ENCODE results near the gene PPP1R14D.

Gene PPP1R14D

DNA sequence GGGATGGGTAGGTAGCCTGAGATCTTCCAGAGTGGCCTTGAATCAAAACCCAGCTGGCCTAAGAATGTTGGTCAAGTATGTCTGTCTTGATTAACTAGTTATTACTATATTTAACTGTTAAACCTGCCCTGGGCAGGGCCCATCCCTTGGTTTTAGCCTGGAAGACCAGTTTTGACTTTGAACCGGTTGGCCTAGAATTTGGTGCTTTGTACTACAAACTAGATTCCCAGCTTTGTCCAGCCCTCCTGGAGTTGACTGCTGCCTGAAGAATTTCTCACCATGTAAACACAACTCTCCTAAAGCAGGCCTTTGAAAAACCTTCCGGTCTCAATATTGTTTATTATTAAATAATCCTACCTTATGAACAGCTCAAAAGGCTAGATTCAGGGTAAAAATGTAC lies 42.7 kb downstream of the PPP1R14D start:
- Histone ChIP-seq H3K27me3 (ENCODE audit: control insufficient read depth, insufficient read depth, low read length) (no peaks in the 10 kb centered on the region), H3K27ac (ENCODE audit: low read depth, low read length) (no peak overlapping the region), H3K4me3 (ENCODE audit: low read length) (no peak overlapping the region), H3K4me1 (ENCODE audit: control insufficient read depth, insufficient read depth, low read length) (no peaks in the 10 kb centered on the region), H3K36me3 (ENCODE audit: control insufficient read depth, insufficient read depth, low read length) (no peaks in the 10 kb centered on the region), H3K9ac (ENCODE audit: low read length) (no peak overlapping the region)

DNA sequence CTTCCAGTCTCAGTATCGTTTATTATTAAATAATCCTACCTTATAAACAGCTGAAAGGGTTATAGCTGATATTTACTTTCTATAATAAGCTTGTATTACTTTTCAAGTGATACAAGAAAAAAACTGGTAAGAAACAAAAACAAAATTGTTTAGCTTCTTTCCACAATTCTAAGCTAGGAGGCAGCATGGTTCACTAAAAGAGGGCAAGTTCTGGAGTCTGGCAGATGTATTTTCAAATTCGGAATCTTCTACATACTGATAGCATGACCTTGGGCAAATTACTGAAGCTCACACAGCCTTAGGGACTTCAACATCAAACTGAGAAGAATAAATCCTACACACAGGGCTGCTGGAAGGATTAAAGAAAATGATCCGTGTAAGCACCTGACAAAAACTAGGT lies 43.3 kb downstream of the PPP1R14D start:
- Histone ChIP-seq H3K4me1 (ENCODE audit: control insufficient read depth, insufficient read depth, low read length) (no peaks in the 10 kb centered on the region), H3K27me3 (ENCODE audit: control insufficient read depth, insufficient read depth, low read length) (no peaks in the 10 kb centered on the region), H3K36me3 (ENCODE audit: control insufficient read depth, insufficient read depth, low read length) (no peaks in the 10 kb centered on the region), H3K9ac (ENCODE audit: low read length) (no peak overlapping the region), H3K4me3 (ENCODE audit: low read length) (no peak overlapping the region), H3K27ac (ENCODE audit: low read depth, low read length) (no peak overlapping the region)

- Histone ChIP-seq H3K4me3 (ENCODE audit: low read length) (no peak overlapping the region), H3K36me3 (ENCODE audit: control insufficient read depth, insufficient read depth, low read length) (peaks cover 11% of the 10 kb centered on the region), H3K4me1 (ENCODE audit: control insufficient read depth, insufficient read depth, low read length) (no peaks in the 10 kb centered on the region), H3K27me3 (ENCODE audit: control insufficient read depth, insufficient read depth, low read length) (no peaks in the 10 kb centered on the region), H3K9ac (ENCODE audit: low read length) (no peak overlapping the region), H3K27ac (ENCODE audit: low read depth, low read length) (no peak overlapping the region)
Observed at GRCh38 chr15:40782609-40783227, 45.8 kb downstream of the PPP1R14D start.

GRCh38 chr15:40776537-40777141 lies 51.9 kb downstream of the PPP1R14D start:
- peaks cover 48% of the 10 kb centered on the region for H3K36me3 ChIP-seq (ENCODE audit: control insufficient read depth, insufficient read depth, low read length)
- H3K9ac ChIP-seq (ENCODE audit: low read length) = no peak overlapping the region
- H3K27ac ChIP-seq (ENCODE audit: low read depth, low read length) = no peak overlapping the region
- no peaks in the 10 kb centered on the region for H3K4me1 ChIP-seq (ENCODE audit: control insufficient read depth, insufficient read depth, low read length)
- H3K4me3 ChIP-seq (ENCODE audit: low read length) = no peak overlapping the region
- H3K27me3 ChIP-seq (ENCODE audit: control insufficient read depth, insufficient read depth, low read length) = no peaks in the 10 kb centered on the region

DNA sequence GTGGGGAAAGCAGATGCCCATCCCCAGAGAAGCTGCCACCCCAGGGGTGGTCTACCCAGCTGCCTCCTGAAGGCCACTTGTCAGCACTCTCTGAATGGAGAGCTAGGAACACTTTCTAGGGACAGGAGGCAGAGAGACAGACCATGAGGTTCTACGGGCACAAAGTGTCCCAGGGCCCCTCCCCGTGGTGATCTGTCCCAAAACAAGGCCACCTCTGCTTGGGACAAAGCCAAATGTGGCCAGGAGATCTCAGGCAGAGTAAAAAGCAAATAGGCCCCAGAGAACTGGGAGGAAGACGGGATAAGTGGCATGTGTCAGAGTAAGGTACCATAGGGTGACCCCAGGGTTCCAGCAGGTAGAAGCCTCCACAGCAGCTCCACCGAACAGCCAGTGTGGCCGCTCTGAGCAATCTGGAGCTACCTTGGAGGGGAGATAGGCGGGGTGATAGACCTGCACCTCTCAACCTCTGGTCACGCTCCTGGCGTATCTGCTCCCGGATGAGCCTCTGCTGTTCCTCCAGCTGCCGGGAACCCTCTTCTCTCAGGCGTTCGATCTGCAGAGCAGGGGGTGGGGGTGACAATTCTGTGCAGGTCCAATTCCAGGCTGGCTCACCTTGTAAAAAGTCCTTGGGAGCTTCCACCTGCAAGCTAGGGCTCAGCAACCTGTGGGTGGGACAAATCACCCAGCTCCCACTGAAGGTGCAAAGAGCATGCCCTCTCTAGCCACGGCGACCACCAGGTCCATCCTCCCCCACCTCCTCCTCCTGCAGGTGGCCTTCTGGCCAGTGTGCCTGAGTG lies 52.6 kb downstream of the PPP1R14D start:
- Histone ChIP-seq H3K9ac (ENCODE audit: low read length) (no peak overlapping the region), H3K36me3 (ENCODE audit: control insufficient read depth, insufficient read depth, low read length) (peaks cover 48% of the 10 kb centered on the region), H3K4me3 (ENCODE audit: low read length) (no peak overlapping the region), H3K27ac (ENCODE audit: low read depth, low read length) (no peak overlapping the region), H3K4me1 (ENCODE audit: control insufficient read depth, insufficient read depth, low read length) (no peaks in the 10 kb centered on the region), H3K27me3 (ENCODE audit: control insufficient read depth, insufficient read depth, low read length) (no peaks in the 10 kb centered on the region)

DNA sequence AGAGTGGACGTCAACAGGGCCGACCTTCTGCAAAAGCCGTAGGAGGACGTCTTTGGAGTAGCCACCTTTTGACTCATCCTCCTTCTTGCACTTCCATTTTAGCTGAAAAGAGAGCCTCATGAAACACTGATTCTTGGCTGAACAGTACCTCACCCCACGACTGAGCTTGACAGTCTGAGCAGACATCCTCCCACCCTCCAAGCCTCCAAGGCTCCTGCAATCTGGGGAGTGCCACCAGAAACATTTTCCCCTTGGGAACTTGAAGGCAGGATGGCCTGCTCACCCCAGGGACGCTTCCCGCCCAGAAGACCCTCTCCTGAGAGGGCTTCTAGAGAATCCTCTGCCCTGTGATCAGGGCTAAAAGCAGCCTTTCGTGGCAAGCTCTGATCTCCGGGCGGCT lies 53.5 kb downstream of the PPP1R14D start:
- Histone ChIP-seq H3K4me3 (ENCODE audit: low read length) (no peak overlapping the region), H3K27ac (ENCODE audit: low read depth, low read length) (no peak overlapping the region), H3K4me1 (ENCODE audit: control insufficient read depth, insufficient read depth, low read length) (no peaks in the 10 kb centered on the region), H3K27me3 (ENCODE audit: control insufficient read depth, insufficient read depth, low read length) (no peaks in the 10 kb centered on the region), H3K9ac (ENCODE audit: low read length) (no peak overlapping the region), H3K36me3 (ENCODE audit: control insufficient read depth, insufficient read depth, low read length) (peaks cover 48% of the 10 kb centered on the region)

DNA sequence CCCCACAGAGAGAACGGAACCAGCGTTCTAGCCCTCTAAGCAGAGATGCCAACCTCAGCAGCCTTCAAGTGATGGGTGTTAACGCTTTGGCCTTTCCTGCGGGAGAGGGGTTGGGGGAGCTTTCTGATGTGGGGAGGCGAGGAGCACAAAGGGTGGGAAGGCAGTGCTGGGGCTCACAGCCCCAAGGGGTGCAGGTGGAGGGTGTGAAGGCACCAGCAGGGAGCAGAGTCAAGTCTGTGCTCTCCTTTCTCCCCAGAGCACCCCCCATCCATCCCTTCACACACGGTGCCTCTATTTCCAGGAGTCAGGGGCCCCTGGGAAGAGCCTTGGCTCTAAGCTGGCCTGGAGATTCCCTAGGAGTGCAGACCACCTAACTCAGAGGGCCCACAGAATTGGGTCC lies 54.6 kb downstream of the PPP1R14D start:
- Histone ChIP-seq H3K4me3 (ENCODE audit: low read length) (no peak overlapping the region), H3K27me3 (ENCODE audit: control insufficient read depth, insufficient read depth, low read length) (no peaks in the 10 kb centered on the region), H3K4me1 (ENCODE audit: control insufficient read depth, insufficient read depth, low read length) (no peaks in the 10 kb centered on the region), H3K9ac (ENCODE audit: low read length) (no peak overlapping the region), H3K27ac (ENCODE audit: low read depth, low read length) (no peak overlapping the region), H3K36me3 (ENCODE audit: control insufficient read depth, insufficient read depth, low read length) (peaks cover 41% of the 10 kb centered on the region)

GRCh38 chr15:40773496-40773895 lies 55.0 kb downstream of the PPP1R14D start:
- Histone ChIP-seq H3K9ac (ENCODE audit: low read length) (no peak overlapping the region), H3K27ac (ENCODE audit: low read depth, low read length) (no peak overlapping the region), H3K4me3 (ENCODE audit: low read length) (no peak overlapping the region), H3K36me3 (ENCODE audit: control insufficient read depth, insufficient read depth, low read length) (peaks cover 37% of the 10 kb centered on the region), H3K4me1 (ENCODE audit: control insufficient read depth, insufficient read depth, low read length) (no peaks in the 10 kb centered on the region), H3K27me3 (ENCODE audit: control insufficient read depth, insufficient read depth, low read length) (no peaks in the 10 kb centered on the region)

DNA sequence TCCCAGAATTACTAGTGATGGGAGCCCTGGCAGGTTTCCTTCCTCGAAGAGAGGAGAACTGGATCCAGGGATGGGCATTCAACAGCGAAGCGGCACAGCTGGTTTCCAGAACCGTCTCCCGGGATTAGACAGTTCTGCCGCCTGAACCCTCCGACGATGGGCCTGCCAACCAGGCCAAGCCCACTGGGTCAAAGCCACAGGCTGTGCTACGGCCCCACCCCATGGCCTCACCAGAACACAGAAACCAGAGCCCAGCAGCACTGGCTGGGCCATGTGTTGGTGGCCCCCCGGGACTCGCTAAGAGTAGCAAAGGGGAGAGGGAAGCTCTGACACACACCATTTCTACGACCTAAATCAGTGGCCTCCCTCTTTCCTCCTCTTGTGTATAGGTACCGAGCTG lies 56.5 kb downstream of the PPP1R14D start:
- H3K27me3 ChIP-seq (ENCODE audit: control insufficient read depth, insufficient read depth, low read length) = no peaks in the 10 kb centered on the region
- H3K36me3 ChIP-seq (ENCODE audit: control insufficient read depth, insufficient read depth, low read length) = peaks cover 36% of the 10 kb centered on the region
- H3K27ac ChIP-seq (ENCODE audit: low read depth, low read length) = no peak overlapping the region
- H3K9ac ChIP-seq (ENCODE audit: low read length) = no peak overlapping the region
- no peak overlapping the region for H3K4me3 ChIP-seq (ENCODE audit: low read length)
- H3K4me1 ChIP-seq (ENCODE audit: control insufficient read depth, insufficient read depth, low read length) = no peaks in the 10 kb centered on the region

GRCh38 chr15:40771242-40771641 lies 57.3 kb downstream of the PPP1R14D start:
- H3K27me3 ChIP-seq (ENCODE audit: control insufficient read depth, insufficient read depth, low read length) = no peaks in the 10 kb centered on the region
- H3K9ac ChIP-seq (ENCODE audit: low read length) = no peak overlapping the region
- H3K4me1 ChIP-seq (ENCODE audit: control insufficient read depth, insufficient read depth, low read length) = no peaks in the 10 kb centered on the region
- no peak overlapping the region for H3K27ac ChIP-seq (ENCODE audit: low read depth, low read length)
- peaks cover 29% of the 10 kb centered on the region for H3K36me3 ChIP-seq (ENCODE audit: control insufficient read depth, insufficient read depth, low read length)
- no peak overlapping the region for H3K4me3 ChIP-seq (ENCODE audit: low read length)

DNA sequence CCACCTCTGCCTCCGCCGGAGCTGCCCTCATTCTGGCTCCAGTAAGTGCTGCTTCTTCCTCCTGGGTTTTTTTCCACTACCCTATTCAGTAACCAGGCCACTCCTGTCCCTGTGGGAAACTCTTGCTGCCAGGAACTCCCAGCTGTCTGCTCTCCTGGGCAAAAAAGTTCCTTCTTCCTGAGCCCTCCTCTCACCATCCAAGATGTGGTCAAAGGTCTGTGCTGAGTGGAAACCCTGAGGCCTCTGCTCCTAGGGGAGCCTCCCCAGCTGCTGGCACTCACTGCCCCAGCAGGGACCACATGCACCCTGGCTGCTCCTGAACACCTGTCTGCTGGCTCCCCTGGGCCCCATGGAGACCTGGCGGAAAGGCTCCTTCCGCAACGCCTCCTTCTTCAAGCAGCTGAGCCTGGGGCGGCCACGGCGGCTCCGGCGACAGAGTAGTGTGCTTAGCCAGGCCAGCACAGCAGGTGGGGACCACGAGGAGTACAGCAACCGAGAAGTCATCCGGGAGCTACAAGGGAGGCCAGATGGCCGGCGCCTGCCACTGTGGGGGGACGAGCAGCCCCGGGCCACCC lies 58.3 kb downstream of the PPP1R14D start:
- H3K9ac ChIP-seq (ENCODE audit: low read length) = no peak overlapping the region
- no peak overlapping the region for H3K4me3 ChIP-seq (ENCODE audit: low read length)
- no peaks in the 10 kb centered on the region for H3K4me1 ChIP-seq (ENCODE audit: control insufficient read depth, insufficient read depth, low read length)
- H3K27ac ChIP-seq (ENCODE audit: low read depth, low read length) = no peak overlapping the region
- peaks cover 19% of the 10 kb centered on the region for H3K36me3 ChIP-seq (ENCODE audit: control insufficient read depth, insufficient read depth, low read length)
- no peaks in the 10 kb centered on the region for H3K27me3 ChIP-seq (ENCODE audit: control insufficient read depth, insufficient read depth, low read length)

GRCh38 chr15:40769274-40770146 lies 59.0 kb downstream of the PPP1R14D start, which contains the start of gene C15orf62:
Gene C15orf62 (plus strand): TSS chr15:40769980. CDS start chr15:40770496, 516 bp downstream.
- Histone ChIP-seq H3K36me3 (ENCODE audit: control insufficient read depth, insufficient read depth, low read length) (peaks cover 12% of the 10 kb centered on the region), H3K4me3 (ENCODE audit: low read length) (no peak within 1 kb of the TSS), H3K9ac (ENCODE audit: low read length) (no peak within 1 kb of the TSS)

More at GRCh38 chr15:40769274-40770146, 59.0 kb downstream of the PPP1R14D start, which contains the start of gene C15orf62:
- Histone ChIP-seq H3K27ac (ENCODE audit: low read depth, low read length) (no peak within 1 kb of the TSS), H3K4me1 (ENCODE audit: control insufficient read depth, insufficient read depth, low read length) (no peaks in the 10 kb centered on the region), H3K27me3 (ENCODE audit: control insufficient read depth, insufficient read depth, low read length) (no peaks in the 10 kb centered on the region)

Measured in rectal smooth muscle tissue (tissue), 1 donor.